ENCODE results near the gene CDH15.

- TF ChIP-seq CTCF (IDR thresholded peaks at IDR 0.05) (no peak), POLR2A (IDR thresholded peaks at IDR 0.05) (no peak)
Observed at GRCh38 chr16:89243664-89244063, 72.1 kb downstream of the CDH15 start.

Measured in Peyer's patch (tissue), 4 donors.